ENCODE data around the gene SMC6. TPM values are rescaled to one million over a fixed set of nuclear protein-coding genes. Genes with fewer than 3 reads are reported as not detected.

The SMC6 gene
- polyA plus RNA-seq, 1 of the 3 experiments (the other 2 are of a cell fraction), result 6.5 TPM

- 83% methylated on average over 4 of the region's 4 CpGs for WGBS (ENCODE audit: low lambda C conversion rate)
- Histone ChIP-seq H3K4me1 (ENCODE audit: control insufficient read depth in 1 of 2, insufficient read depth in 2 of 2, low read depth in 1 of 2, low read length in 1 of 2) (peaks cover 0 to 10% of the 10 kb centered on the region in 2 experiments; a peak in 1 of 4 replicates), H3K36me3 (replicated peaks in 1 of 2; ENCODE audit: control insufficient read depth in 1 of 2, insufficient read depth in 2 of 2, low read length in 1 of 2) (no peaks in the 10 kb centered on the region), H3K27ac (ENCODE audit: low read depth in 2 of 2, low read length in 1 of 2) (no peak overlapping the region), H3K4me3 (ENCODE audit: low read depth in 2 of 2, low read length in 1 of 2) (no peak overlapping the region), H4K20me1 (ENCODE audit: insufficient read depth) (no peaks in the 10 kb centered on the region), H3F3A (replicated peaks; ENCODE audit: insufficient read depth) (no peaks in the 10 kb centered on the region), H2AFZ (ENCODE audit: low read depth) (no peak overlapping the region), H3K79me2 (ENCODE audit: insufficient read depth) (no peaks in the 10 kb centered on the region), H3K4me2 (no peak overlapping the region), H3K9me2 (no peaks in the 10 kb centered on the region), H3K27me3 (ENCODE audit: insufficient read depth) (no peaks in the 10 kb centered on the region; the same call in 1 of the 2 replicates), H3K9me3 (no peaks in the 10 kb centered on the region), H3K9ac (no peak overlapping the region)
- DNase-seq, result no peak
- TF ChIP-seq REST (IDR thresholded peaks at IDR 0.05; ENCODE audit: low read depth, low read length), result no peak
- ChIA-PET POLR2A (no interaction called here), CTCF (interaction anchor here (0.7 kb wide), 1 partner anchor 14 kb away, joined by 3 read pairs; no protein-coding TSS in a partner anchor)
Measured at GRCh38 chr2:17798338-17798737, 44.7 kb upstream of the SMC6 start.

- WGBS (ENCODE audit: low lambda C conversion rate), result 42% methylated on average over 5 of the region's 5 CpGs
- Histone ChIP-seq H3K4me3 (ENCODE audit: low read depth in 2 of 2, low read length in 1 of 2) (no peak overlapping the region), H3K4me2 (no peak overlapping the region), H3K36me3 (replicated peaks in 1 of 2; ENCODE audit: control insufficient read depth in 1 of 2, insufficient read depth in 2 of 2, low read length in 1 of 2) (no peaks in the 10 kb centered on the region), H4K20me1 (ENCODE audit: insufficient read depth) (no peaks in the 10 kb centered on the region), H3K27me3 (ENCODE audit: insufficient read depth) (no peaks in the 10 kb centered on the region; the same call in 1 of the 2 replicates), H3K79me2 (ENCODE audit: insufficient read depth) (no peaks in the 10 kb centered on the region), H3K4me1 (ENCODE audit: control insufficient read depth in 1 of 2, insufficient read depth in 2 of 2, low read depth in 1 of 2, low read length in 1 of 2) (peaks cover 4 to 11% of the 10 kb centered on the region in 2 experiments; a peak in 1 of 4 replicates), H3F3A (replicated peaks; ENCODE audit: insufficient read depth) (no peaks in the 10 kb centered on the region), H3K9me3 (no peaks in the 10 kb centered on the region), H3K27ac (ENCODE audit: low read depth in 2 of 2, low read length in 1 of 2) (no peak overlapping the region), H3K9ac (no peak overlapping the region), H2AFZ (ENCODE audit: low read depth) (no peak overlapping the region), H3K9me2 (no peaks in the 10 kb centered on the region)
- DNase-seq, result no peak
- POLR2A ChIA-PET, result interaction anchor here (0.6 kb wide), 1 partner anchor 20 kb away, joined by 4 read pairs; no protein-coding TSS in a partner anchor
- CTCF ChIA-PET, result interaction anchor here (1.2 to 1.8 kb wide), 2 partner anchors 9 to 35 kb away, joined by 3 to 6 read pairs; no protein-coding TSS in a partner anchor
- TF ChIP-seq NFIC (IDR thresholded peaks at IDR 0.05; ENCODE audit: borderline replicate concordance) (no peak), MEF2A (IDR thresholded peaks at IDR 0.05; ENCODE audit: borderline replicate concordance, low read depth) (no peak), EZH2phosphoT487 (IDR thresholded peaks at IDR 0.05; ENCODE audit: borderline replicate concordance, low read depth) (no peak), ZBTB33 (IDR thresholded peaks at IDR 0.05; ENCODE audit: borderline replicate concordance, low read depth) (no peak), USF2 (IDR thresholded peaks at IDR 0.05; ENCODE audit: borderline replicate concordance, low read depth, low read length) (no peak), CHD2 (IDR thresholded peaks at IDR 0.05; ENCODE audit: low read length, partially characterized antibody) (no peak)
Measured at GRCh38 chr2:17795309-17795708, 41.7 kb upstream of the SMC6 start.
